Gastrocnemius medialis (tissue), 4 donors: ENCODE results near the gene MSH3.

Source experiments
- CTCF ChIP-seq, 5 experiments: fragments of 450-650 bp in 3 of 5; fragments of 200-600 bp in 2 of 5; sonication (generic) in 2 of 5; IDR thresholded peaks in 4 of 5; conservative IDR thresholded peaks in 1 of 5; 1 replicate in 4 of 5; 2 replicates in 1 of 5; pipeline ENCODE4 v1.5.1; 2016 to 2019; ENCODE audit warnings: antibody characterized with exemption in 5 of 5, mild to moderate bottlenecking in 3 of 5, moderate library complexity in 3 of 5
- POLR2A ChIP-seq, 2 donors: fragments of 450-650 bp; IDR thresholded peaks; one replicate each; pipeline ENCODE4 v1.6.1; 2017; ENCODE audit warnings: antibody characterized with exemption in 2 of 2, mild to moderate bottlenecking in 2 of 2, moderate library complexity in 2 of 2

- no peak for TF ChIP-seq POLR2A (IDR thresholded peaks at IDR 0.05)
- TF ChIP-seq CTCF (IDR thresholded peaks at IDR 0.05 in 4 of 5, conservative IDR thresholded peaks at IDR 0.05 in 1 of 5), result no peak
These were observed 851 bp downstream of the MSH3 start for GRCh38 chr5:80655231-80655774.
